Duodenal mucosa (tissue), 2 donors: ENCODE data around the gene TPSG1.
"Not testable (repeated sequence)": the region's sequence is repeated elsewhere in the genome, so short reads cannot be mapped to it uniquely, and the experiment has no call there.

ENCODE experiments used
- H3K27ac ChIP-seq: one replicate; pipeline ENCODE4 v1.7.0; 2013; ENCODE audit warnings: low read depth, low read length
- H3K27me3 ChIP-seq, 2 donors: one replicate each; pipeline ENCODE4 v1.7.0; 2013; ENCODE audit warnings: low read length in 2 of 2, control low read depth in 1 of 2; ENCODE audit not compliant: insufficient read depth in 2 of 2, control insufficient read depth in 1 of 2
- H3K36me3 ChIP-seq, 2 donors: one replicate each; pipeline ENCODE4 v1.7.0; 2013; ENCODE audit warnings: low read length in 2 of 2, control low read depth in 1 of 2; ENCODE audit not compliant: insufficient read depth in 2 of 2, control insufficient read depth in 1 of 2
- H3K4me1 ChIP-seq, 2 donors: one replicate each; pipeline ENCODE4 v1.7.0; 2013; ENCODE audit warnings: low read length in 2 of 2, control low read depth in 1 of 2; ENCODE audit not compliant: insufficient read depth in 2 of 2, control insufficient read depth in 1 of 2
- H3K4me3 ChIP-seq, 2 donors: one replicate each; pipeline ENCODE4 v1.7.0; 2013; ENCODE audit warnings: low read length in 2 of 2, low read depth in 1 of 2
- H3K9ac ChIP-seq, 2 donors: one replicate each; pipeline ENCODE4 v1.7.0; 2013; ENCODE audit warnings: low read length in 2 of 2, low read depth in 1 of 2
- H3K9me3 ChIP-seq, 2 donors: one replicate each; pipeline ENCODE4 v1.7.0; 2013; ENCODE audit warnings: low read length in 2 of 2, control low read depth in 1 of 2; ENCODE audit not compliant: control insufficient read depth in 1 of 2

TPSG1 gene

DNA sequence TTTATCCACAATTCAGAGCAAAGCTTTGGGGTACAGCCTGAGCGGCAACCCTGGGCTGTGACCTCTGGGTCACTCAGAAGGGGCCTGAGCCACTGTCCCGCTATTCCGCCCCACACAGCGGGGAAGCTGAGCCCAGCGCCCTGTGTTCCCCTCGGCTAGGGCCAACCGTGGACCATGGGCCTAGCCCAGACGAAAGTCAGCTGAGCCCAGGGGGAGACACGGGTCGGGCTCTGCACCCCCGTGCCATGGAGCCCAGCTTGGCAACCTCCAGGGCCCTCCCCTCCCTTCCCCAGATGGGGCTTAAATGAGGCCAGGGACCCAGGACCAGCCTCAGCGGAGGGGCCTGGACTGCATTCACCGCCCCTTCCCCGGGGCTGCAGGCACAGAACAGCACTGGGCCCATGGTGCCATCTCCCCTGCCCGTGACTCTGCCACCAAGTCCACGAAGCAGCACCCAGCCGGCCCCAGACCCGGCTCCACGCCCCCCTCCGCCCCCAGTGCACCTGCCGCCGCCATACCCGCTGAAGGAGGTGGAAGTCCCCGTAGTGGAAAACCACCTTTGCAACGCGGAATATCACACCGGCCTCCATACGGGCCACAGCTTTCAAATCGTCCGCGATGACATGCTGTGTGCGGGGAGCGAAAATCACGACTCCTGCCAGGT is 32.6 kb upstream of the TPSG1 start:
- no peak overlapping the region for H3K9ac ChIP-seq
- no peaks in the 10 kb centered on the region for H3K9me3 ChIP-seq
- H3K4me1 ChIP-seq = no peaks in the 10 kb centered on the region
- no peak overlapping the region for H3K27ac ChIP-seq
- H3K36me3 ChIP-seq = no peaks in the 10 kb centered on the region
- H3K27me3 ChIP-seq = peaks cover 25 to 35% of the 10 kb centered on the region in 2 donors
- no peak overlapping the region for H3K4me3 ChIP-seq

DNA sequence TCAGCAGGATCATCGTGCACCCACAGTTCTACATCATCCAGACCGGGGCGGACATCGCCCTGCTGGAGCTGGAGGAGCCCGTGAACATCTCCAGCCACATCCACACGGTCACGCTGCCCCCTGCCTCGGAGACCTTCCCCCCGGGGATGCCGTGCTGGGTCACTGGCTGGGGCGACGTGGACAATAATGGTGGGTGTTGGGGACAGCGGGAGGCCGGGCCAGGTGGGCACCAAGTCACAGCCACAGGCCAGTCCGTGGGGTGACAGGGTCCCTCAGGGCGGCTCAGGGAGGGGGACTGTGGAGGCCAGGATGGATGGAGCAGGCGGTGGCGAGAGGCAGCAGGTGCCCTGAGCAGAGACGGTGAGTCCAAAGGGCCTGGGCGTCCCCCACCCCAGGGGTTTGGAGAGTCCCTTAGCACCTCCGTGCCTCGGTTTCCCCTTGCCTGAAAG is 31.8 kb upstream of the TPSG1 start:
- Histone ChIP-seq H3K36me3 (no peaks in the 10 kb centered on the region), H3K27ac (no peak overlapping the region), H3K9me3 (no peaks in the 10 kb centered on the region), H3K4me3 (no peak overlapping the region), H3K4me1 (no peaks in the 10 kb centered on the region), H3K9ac (no peak overlapping the region), H3K27me3 (peaks cover 25 to 30% of the 10 kb centered on the region in 2 donors)

DNA sequence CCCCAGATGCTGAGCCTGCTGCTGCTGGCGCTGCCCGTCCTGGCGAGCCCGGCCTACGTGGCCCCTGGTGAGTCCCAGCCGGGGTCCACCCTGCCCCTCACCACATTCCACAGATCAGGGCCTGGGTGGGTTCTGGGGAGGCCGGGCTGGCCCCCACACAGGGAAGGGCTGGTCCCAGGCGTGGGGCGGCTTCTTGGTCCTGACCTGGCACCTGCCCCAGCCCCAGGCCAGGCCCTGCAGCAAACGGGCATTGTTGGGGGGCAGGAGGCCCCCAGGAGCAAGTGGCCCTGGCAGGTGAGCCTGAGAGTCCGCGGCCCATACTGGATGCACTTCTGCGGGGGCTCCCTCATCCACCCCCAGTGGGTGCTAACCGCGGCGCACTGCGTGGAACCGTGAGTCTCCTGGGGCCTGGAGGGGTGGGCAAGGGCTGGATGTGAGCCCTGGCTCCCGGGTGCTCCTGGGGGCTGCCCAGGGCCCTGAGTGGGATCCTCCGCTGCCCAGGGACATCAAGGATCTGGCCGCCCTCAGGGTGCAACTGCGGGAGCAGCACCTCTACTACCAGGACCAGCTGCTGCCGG is 31.3 kb upstream of the TPSG1 start:
- not testable (repeated sequence) for H3K36me3 ChIP-seq, H3K9ac ChIP-seq, H3K4me3 ChIP-seq, H3K4me1 ChIP-seq, H3K27ac ChIP-seq, H3K9me3 ChIP-seq
- H3K27me3 ChIP-seq = peaks cover 22 to 24% of the 10 kb centered on the region in 2 donors

DNA sequence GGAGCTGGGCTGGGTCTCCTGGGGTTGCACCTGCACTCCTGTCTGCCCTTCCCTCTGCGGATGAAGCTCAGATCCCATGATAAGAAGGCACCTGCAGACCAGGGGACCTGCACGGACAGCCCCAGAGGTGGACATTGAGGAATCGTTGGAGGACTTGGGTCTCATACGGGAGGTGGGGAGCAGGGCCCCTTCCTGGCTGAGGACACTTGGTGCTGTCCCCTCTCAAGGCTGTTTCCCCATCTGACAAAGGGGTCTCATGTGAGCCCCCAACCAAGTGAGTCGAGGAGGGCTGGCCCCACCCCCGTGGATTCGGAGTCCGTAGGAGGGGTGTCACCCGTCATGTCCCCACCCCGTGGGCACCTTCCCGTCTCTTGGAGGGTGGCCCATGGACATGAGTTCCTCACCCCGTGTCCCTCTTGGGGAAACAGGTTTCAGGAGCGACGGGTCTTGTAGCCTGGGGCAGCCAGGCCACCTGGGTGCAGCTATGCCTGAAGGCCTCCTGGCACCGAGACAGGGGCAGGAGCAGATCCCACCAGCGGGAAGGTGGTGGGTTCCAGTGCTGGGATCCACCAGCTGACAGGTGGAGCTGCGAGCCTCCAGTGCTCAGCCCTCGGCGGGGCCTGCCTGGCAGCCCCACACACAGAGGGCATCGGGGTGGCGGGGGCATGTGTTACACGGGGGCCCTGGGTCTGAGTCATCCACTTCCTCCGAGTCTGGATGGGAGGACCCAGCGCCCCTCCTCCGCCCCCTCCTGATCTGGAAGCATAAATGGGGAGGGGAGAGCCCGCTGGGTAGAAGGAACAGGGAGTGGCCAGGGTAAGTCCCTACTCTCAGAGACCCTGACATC is 30.4 kb upstream of the TPSG1 start, which contains the start of gene TPSD1:
Gene TPSD1, plus strand, starts transcription at position 794 of the 847 bp plus-strand sequence. CDS start 212 bp downstream, outside the sequence.
- H3K9me3 ChIP-seq = not testable (repeated sequence)

DNA sequence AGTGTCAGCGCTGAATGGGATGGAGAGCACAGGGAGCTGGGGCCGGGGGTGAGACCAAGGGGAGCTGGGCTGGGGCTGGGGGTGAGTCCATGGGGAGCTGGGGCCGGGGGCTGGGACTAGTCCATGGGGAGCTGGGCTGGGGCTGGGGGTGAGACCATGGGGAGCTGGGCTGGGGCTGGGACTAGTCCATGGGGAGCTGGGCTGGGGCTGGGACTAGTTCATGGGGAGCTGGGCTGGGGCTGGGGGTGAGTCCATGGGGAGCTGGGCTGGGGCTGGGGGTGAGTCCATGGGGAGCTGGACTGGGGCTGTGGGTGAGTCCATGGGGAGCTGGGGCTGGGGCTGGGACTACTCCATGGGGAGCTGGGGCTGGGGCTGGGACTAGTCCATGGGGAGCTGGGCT is 29.8 kb upstream of the TPSG1 start:
- not testable (repeated sequence) for H3K4me3 ChIP-seq, H3K9me3 ChIP-seq, H3K4me1 ChIP-seq, H3K9ac ChIP-seq, H3K36me3 ChIP-seq, H3K27ac ChIP-seq
- peaks cover 11% of the 10 kb centered on the region in 2 donors for H3K27me3 ChIP-seq

More for the DNA sequence above, 30.4 kb upstream of the TPSG1 start, which contains the start of gene TPSD1:
- peaks cover 16 to 18% of the 10 kb centered on the region in 2 donors for H3K27me3 ChIP-seq
- H3K9ac ChIP-seq, H3K4me3 ChIP-seq, H3K36me3 ChIP-seq, H3K4me1 ChIP-seq, H3K27ac ChIP-seq: not testable (repeated sequence)

DNA sequence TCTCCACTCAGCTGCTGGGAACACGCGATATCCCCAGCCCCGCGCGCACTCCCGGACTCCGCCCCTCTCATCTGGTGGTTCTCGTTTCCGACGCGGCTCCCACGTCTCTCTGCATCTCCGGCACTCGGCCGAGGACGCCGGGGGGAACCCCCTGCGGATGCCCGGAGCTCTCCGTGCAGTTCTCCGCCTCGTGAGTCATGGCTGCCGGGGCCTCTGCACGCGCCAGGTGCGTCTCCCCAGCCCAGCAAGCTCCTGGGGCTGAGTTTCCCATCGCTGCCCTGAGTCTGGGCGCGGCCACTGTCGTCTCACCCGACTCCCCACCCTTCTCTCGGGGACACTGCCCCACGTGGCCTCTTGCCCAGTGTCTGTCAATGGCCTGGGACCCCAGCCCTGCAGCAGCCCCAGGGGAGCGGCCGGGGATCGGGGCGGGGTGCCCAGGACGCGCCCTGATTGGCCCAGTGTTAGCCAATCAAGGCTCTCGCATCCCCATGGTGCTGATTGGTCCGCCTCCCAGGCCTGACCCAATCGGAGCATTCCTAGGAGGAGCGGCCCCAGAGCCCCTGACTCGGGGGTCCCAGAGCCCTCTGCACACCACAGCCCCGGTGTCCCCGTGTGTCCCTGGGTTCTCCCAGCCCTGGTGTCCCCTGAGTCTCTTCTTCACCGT is 28.8 kb upstream of the TPSG1 start:
- not testable (repeated sequence) for H3K9ac ChIP-seq, H3K36me3 ChIP-seq, H3K9me3 ChIP-seq, H3K4me3 ChIP-seq, H3K4me1 ChIP-seq, H3K27ac ChIP-seq, H3K27me3 ChIP-seq

DNA sequence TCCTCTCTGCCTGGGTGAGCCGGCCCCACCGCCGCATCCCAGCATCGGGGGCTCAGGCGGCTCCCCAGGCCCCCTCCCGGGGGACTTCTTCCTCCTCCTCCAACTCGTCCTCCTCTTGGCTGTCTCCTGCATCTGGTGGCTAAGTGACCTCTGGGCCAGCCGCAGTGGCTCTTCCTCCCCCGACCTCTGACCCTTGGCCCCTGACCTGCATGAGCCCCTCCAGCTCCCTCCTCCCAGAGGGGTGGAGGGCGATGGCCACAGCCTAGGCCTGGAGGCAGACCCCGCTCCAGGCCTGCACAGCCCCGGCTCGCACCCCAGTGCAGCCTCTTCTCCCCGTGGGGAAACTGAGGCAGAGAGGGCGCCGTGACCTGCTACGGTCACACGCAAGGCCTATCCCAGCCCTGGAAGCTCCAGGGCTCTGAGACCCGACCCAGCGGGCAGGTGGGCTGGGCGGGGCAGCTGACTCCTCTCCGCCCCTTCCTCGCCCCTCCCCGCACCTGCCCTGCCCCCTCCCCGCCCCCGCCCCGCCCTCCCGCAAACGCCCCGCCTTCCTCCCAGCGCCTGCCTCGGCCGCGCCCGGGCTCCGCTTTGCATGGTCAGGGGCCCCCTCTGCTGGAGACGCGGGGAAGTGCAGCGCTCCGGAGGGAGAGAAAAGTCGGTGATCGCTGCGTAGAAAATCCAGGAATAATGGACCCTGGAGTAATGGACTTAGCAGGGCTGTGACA is 24.1 kb upstream of the TPSG1 start:
- H3K36me3 ChIP-seq, H3K4me1 ChIP-seq, H3K9ac ChIP-seq, H3K27ac ChIP-seq, H3K4me3 ChIP-seq, H3K9me3 ChIP-seq: not testable (repeated sequence)
- peaks cover 8 to 11% of the 10 kb centered on the region in 2 donors for H3K27me3 ChIP-seq

DNA sequence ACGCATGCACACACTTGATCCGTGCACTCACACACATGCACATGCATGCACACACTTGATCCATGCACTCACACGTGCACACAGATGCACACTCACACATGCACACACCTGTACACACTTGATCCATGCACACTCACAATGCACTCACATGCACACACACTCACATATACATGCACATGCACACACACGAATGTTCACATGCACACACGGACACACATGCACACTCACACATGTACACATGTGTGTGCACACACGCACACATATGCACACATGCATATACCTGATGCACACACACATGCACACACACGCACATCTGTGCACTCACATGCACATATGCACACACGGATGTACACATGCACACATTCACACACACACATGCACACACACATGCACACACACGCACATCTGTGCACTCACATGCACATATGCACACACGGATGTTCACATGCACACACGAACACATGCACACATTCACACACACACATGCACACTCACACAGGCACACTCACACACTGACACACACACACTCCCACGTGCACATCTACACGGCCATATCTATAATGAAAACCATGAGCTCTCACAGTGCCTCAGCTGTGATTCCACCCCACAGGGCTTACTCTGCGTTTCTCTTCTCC is 23.0 kb upstream of the TPSG1 start:
- H3K27ac ChIP-seq, H3K4me1 ChIP-seq, H3K36me3 ChIP-seq, H3K9me3 ChIP-seq, H3K4me3 ChIP-seq, H3K9ac ChIP-seq: not testable (repeated sequence)
- peaks cover 8 to 11% of the 10 kb centered on the region in 2 donors for H3K27me3 ChIP-seq

DNA sequence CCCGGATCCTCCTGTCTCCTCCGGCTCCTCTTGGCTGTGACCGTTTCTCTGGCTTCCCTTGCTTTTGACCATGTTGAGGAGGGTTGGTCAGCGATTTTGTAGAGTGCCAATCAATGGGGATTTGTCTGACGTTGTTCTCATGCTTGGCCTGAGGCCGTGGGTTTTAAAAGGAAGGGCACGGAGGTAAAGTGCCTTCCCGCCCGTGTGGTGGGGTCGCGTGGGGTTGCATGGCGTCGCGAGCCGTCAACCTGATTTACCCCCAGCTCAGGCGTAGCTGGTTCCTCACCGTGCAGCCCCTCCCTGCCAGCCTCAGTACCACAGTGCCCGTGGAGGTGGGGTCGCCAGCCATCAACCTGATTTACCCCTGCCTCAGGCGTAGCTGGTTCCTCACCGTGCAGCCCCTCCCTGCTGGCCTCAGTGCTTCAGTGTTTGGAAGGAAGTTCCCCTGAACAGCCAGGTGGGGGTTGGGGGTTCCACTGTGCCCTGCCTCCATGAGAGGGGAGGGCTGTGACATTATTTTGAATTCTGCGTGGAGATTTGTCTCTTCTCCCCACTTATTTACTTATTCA is 20.5 kb upstream of the TPSG1 start:
- Histone ChIP-seq H3K27me3 (peaks cover 8 to 11% of the 10 kb centered on the region in 2 donors), H3K4me3 (no peak overlapping the region), H3K9ac (no peak overlapping the region), H3K4me1 (no peaks in the 10 kb centered on the region), H3K27ac (no peak overlapping the region), H3K36me3 (no peaks in the 10 kb centered on the region), H3K9me3 (no peaks in the 10 kb centered on the region)
